Thyroid gland (tissue), 4 donors: ENCODE data around the gene C11orf54.

Source experiments
- CTCF ChIP-seq, 6 experiments: fragments of 200-600 bp in 3 of 6; fragments of 450-650 bp in 3 of 6; sonication (generic) in 3 of 6; IDR thresholded peaks; one replicate each; pipeline ENCODE4 v1.5.1; 2016 to 2019; ENCODE audit warnings: antibody characterized with exemption in 6 of 6, mild to moderate bottlenecking in 2 of 6, inconsistent platforms in 1 of 6, moderate library complexity in 1 of 6
- POLR2A ChIP-seq, 2 donors: fragments of 450-650 bp; IDR thresholded peaks; one replicate each; pipeline ENCODE4 v1.6.1; 2017; ENCODE audit warnings: antibody characterized with exemption in 2 of 2, mild to moderate bottlenecking in 2 of 2, moderate library complexity in 1 of 2

DNA sequence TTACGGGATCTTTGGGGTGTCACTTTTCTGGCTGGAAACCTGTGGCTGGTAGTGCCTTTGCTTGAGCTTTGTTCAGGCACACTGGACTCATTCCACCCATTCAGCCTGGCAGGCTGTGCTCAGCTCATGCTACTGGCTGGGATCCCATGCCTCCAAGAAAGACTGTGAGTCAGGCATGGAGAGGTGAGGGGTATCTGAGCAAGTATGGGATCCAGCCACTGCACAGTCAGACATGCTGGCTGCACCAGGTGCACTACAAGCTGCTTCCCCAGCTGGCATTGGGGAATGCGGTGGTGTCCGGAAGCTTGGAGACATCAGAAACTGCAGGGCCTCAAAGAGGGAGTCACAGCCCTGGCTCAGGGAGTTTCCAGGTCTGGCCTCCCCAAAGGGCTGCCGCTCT, 30.7 kb downstream of the C11orf54 start:
- TF ChIP-seq CTCF (IDR thresholded peaks at IDR 0.05) (no peak), POLR2A (IDR thresholded peaks at IDR 0.05) (no peak)
